Neural cell (in vitro differentiated cells): ENCODE results near the gene CPNE2.

Experiments
- EP300 ChIP-seq: fragments of 450-650 bp; conservative IDR thresholded peaks from 2 replicates; pipeline ENCODE4 v1.6.1; 2014; ENCODE audit warnings: antibody characterized with exemption, mild to moderate bottlenecking, moderate library complexity; ENCODE audit not compliant: poor library complexity, severe bottlenecking
- EZH2 ChIP-seq: fragments of 200-600, 300-800 bp; shearing (Covaris generic), sonication (generic); IDR thresholded peaks from 2 replicates; pipeline ENCODE4 v1.6.1; 2014; ENCODE audit warnings: antibody characterized with exemption, low read length, borderline replicate concordance, mild to moderate bottlenecking; ENCODE audit not compliant: insufficient read depth, poor library complexity, severe bottlenecking
- MXI1 ChIP-seq: fragments of 450-650 bp; conservative IDR thresholded peaks from 2 replicates; pipeline ENCODE4 v1.6.1; 2014; ENCODE audit warnings: antibody characterized with exemption, mild to moderate bottlenecking; ENCODE audit not compliant: poor library complexity, severe bottlenecking
- POLR2AphosphoS5 ChIP-seq: IDR thresholded peaks from 2 replicates; pipeline ENCODE4 v1.6.1; 2012
- TF ChIP-seq, protein P1 (sequence below): fragments of 450-650 bp; IDR thresholded peaks from 2 replicates; pipeline ENCODE4 v1.5.1; 2014; ENCODE audit warnings: antibody characterized with exemption, mild to moderate bottlenecking, moderate library complexity; ENCODE audit not compliant: poor library complexity, severe bottlenecking

DNA sequence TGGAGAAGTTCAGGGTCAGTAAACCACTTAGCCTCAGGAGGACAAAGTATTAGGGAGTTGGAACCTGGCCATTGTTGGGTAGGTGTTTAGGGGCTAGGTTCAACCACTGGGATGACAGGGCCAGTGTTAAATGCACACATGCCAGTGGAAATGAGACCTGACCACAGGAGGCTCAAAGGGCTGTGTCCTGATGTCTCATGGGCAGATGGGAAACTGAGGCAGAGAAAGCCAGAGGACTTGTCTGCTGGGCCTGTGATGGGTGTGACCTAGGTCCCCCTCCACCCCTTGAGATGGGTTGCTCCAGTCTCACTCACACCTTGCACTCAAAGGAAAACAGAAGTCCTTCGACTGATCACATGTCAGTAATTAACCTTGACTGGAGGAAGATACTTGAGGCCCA, 16.0 kb downstream of the CPNE2 start:
- TF ChIP-seq, protein P1, sequence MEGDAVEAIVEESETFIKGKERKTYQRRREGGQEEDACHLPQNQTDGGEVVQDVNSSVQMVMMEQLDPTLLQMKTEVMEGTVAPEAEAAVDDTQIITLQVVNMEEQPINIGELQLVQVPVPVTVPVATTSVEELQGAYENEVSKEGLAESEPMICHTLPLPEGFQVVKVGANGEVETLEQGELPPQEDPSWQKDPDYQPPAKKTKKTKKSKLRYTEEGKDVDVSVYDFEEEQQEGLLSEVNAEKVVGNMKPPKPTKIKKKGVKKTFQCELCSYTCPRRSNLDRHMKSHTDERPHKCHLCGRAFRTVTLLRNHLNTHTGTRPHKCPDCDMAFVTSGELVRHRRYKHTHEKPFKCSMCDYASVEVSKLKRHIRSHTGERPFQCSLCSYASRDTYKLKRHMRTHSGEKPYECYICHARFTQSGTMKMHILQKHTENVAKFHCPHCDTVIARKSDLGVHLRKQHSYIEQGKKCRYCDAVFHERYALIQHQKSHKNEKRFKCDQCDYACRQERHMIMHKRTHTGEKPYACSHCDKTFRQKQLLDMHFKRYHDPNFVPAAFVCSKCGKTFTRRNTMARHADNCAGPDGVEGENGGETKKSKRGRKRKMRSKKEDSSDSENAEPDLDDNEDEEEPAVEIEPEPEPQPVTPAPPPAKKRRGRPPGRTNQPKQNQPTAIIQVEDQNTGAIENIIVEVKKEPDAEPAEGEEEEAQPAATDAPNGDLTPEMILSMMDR: no peak
- TF ChIP-seq POLR2AphosphoS5: no peak
- TF ChIP-seq MXI1: no peak
- no peak for TF ChIP-seq EP300
- no peak for TF ChIP-seq EZH2
